SK-N-MC (cell line): ENCODE data around the gene ZDHHC14.

Experiments
- DNase-seq: peaks from one replicate; pipeline ENCODE4 v3.0.0-alpha.2; 2011; ENCODE audit warnings: low read depth, low spot score
- H3K27ac ChIP-seq: fragments of 200-600 bp; sonication (generic); 2 replicates; pipeline ENCODE4 v1.5.1; 2016; ENCODE audit warnings: mixed run types
- H3K36me3 ChIP-seq: fragments of 200-600 bp; sonication (generic); 2 replicates; pipeline ENCODE4 v1.6.1; 2017; ENCODE audit warnings: antibody characterized with exemption, low read length, mixed read lengths; ENCODE audit not compliant: insufficient read depth
- H3K4me3 ChIP-seq: fragments of 200-600 bp; sonication (generic); 2 replicates; pipeline ENCODE4 v1.5.1; 2016
- H3K9ac ChIP-seq: fragments of 200-600 bp; sonication (generic); 2 replicates; pipeline ENCODE4 v1.8.0; 2017; ENCODE audit warnings: mixed run types, mixed read lengths; ENCODE audit not compliant: insufficient read length
- H3K9me3 ChIP-seq: fragments of 200-600 bp; sonication (generic); 2 replicates; pipeline ENCODE4 v1.6.1; 2017; ENCODE audit warnings: low read depth, mild to moderate bottlenecking, antibody characterized with exemption, low read length, moderate library complexity, mixed read lengths
- EZH2 ChIP-seq: fragments of 200-600 bp; sonication (generic); IDR thresholded peaks from one replicate; pipeline ENCODE4 v1.6.1; 2017; ENCODE audit warnings: antibody characterized with exemption
- FOXP2 ChIP-seq: optimal IDR thresholded peaks from 2 replicates; pipeline ENCODE3; 2011; ENCODE audit warnings: mild to moderate bottlenecking, moderate library complexity; ENCODE audit not compliant: insufficient read depth; ENCODE audit errors: extremely low read length, control extremely low read depth
- POLR2AphosphoS5 ChIP-seq: IDR thresholded peaks from 2 replicates; pipeline ENCODE4 v1.6.1; 2012; ENCODE audit warnings: mild to moderate bottlenecking, low read depth, low read length, borderline replicate concordance

ZDHHC14 gene

DNA sequence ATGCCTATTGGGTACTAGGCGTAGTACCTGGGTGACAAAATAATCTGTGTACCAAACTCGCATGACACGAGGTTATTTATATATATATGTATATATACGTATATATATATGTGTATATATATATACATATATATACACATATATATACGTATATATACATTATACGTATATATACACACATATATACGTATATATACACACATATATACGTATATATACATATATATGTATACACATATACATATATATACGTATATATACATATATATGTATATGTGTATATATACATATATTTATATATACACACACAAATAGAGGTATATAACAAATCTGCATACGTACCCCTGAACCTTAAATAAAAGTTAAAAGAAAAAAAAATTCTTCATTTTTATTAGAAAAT lies 103.2 kb downstream of the ZDHHC14 start:
- Histone ChIP-seq H3K9ac (no peak overlapping the region), H3K9me3 (no peaks in the 10 kb centered on the region), H3K27ac (no peak overlapping the region), H3K4me3 (no peak overlapping the region), H3K36me3 (no peaks in the 10 kb centered on the region)
- TF ChIP-seq EZH2 = no peak
- no peak for TF ChIP-seq FOXP2
- TF ChIP-seq POLR2AphosphoS5 = no peak
- no peak for DNase-seq

- Histone ChIP-seq H3K36me3 (no peaks in the 10 kb centered on the region), H3K9me3 (no peaks in the 10 kb centered on the region), H3K9ac (no peak overlapping the region), H3K4me3 (no peak overlapping the region), H3K27ac (no peak overlapping the region)
- no peak for TF ChIP-seq EZH2
- TF ChIP-seq FOXP2 = no peak
- TF ChIP-seq POLR2AphosphoS5 = no peak
- no peak for DNase-seq
These were observed 105.6 kb downstream of the ZDHHC14 start for GRCh38 chr6:157486572-157486971.

GRCh38 chr6:157487110-157487773 lies 106.3 kb downstream of the ZDHHC14 start:
- Histone ChIP-seq H3K36me3 (no peaks in the 10 kb centered on the region), H3K4me3 (no peak overlapping the region), H3K27ac (no peak overlapping the region), H3K9me3 (no peaks in the 10 kb centered on the region), H3K9ac (no peak overlapping the region)
- no peak for TF ChIP-seq FOXP2
- no peak for TF ChIP-seq EZH2
- no peak for TF ChIP-seq POLR2AphosphoS5
- DNase-seq = no peak

GRCh38 chr6:157488058-157488457 lies 107.1 kb downstream of the ZDHHC14 start:
- no peaks in the 10 kb centered on the region for H3K36me3 ChIP-seq
- no peak overlapping the region for H3K27ac ChIP-seq
- no peak for DNase-seq
- H3K4me3 ChIP-seq = no peak overlapping the region
- TF ChIP-seq EZH2 = no peak
- no peak for TF ChIP-seq FOXP2
- no peak for TF ChIP-seq POLR2AphosphoS5
- no peaks in the 10 kb centered on the region for H3K9me3 ChIP-seq
- H3K9ac ChIP-seq = no peak overlapping the region

- no peaks in the 10 kb centered on the region for H3K9me3 ChIP-seq
- H3K36me3 ChIP-seq = no peaks in the 10 kb centered on the region
- DNase-seq = no peak
- TF ChIP-seq POLR2AphosphoS5 = no peak
- no peak for TF ChIP-seq EZH2
- no peak for TF ChIP-seq FOXP2
- H3K9ac ChIP-seq = no peak overlapping the region
- no peak overlapping the region for H3K27ac ChIP-seq
- no peak overlapping the region for H3K4me3 ChIP-seq
These were observed 107.7 kb downstream of the ZDHHC14 start for GRCh38 chr6:157488716-157489118.

- H3K27ac ChIP-seq = no peak overlapping the region
- no peak for TF ChIP-seq POLR2AphosphoS5
- no peaks in the 10 kb centered on the region for H3K9me3 ChIP-seq
- H3K36me3 ChIP-seq = no peaks in the 10 kb centered on the region
- DNase-seq = no peak
- H3K9ac ChIP-seq = no peak overlapping the region
- no peak overlapping the region for H3K4me3 ChIP-seq
These were observed 109.8 kb downstream of the ZDHHC14 start for GRCh38 chr6:157490611-157491269.

- DNase-seq = no peak
- Histone ChIP-seq H3K9me3 (no peaks in the 10 kb centered on the region), H3K27ac (no peak overlapping the region), H3K36me3 (no peaks in the 10 kb centered on the region), H3K9ac (no peak overlapping the region), H3K4me3 (no peak overlapping the region)
- TF ChIP-seq EZH2 = no peak
- TF ChIP-seq POLR2AphosphoS5 = no peak
- TF ChIP-seq FOXP2 = no peak
These were observed 110.7 kb downstream of the ZDHHC14 start for GRCh38 chr6:157491571-157492232.

GRCh38 chr6:157492249-157492648 lies 111.3 kb downstream of the ZDHHC14 start:
- Histone ChIP-seq H3K4me3 (no peak overlapping the region), H3K36me3 (no peaks in the 10 kb centered on the region), H3K9me3 (no peaks in the 10 kb centered on the region), H3K27ac (no peak overlapping the region), H3K9ac (no peak overlapping the region)
- TF ChIP-seq EZH2 (no peak), FOXP2 (no peak), POLR2AphosphoS5 (no peak)
- DNase-seq = no peak

DNA sequence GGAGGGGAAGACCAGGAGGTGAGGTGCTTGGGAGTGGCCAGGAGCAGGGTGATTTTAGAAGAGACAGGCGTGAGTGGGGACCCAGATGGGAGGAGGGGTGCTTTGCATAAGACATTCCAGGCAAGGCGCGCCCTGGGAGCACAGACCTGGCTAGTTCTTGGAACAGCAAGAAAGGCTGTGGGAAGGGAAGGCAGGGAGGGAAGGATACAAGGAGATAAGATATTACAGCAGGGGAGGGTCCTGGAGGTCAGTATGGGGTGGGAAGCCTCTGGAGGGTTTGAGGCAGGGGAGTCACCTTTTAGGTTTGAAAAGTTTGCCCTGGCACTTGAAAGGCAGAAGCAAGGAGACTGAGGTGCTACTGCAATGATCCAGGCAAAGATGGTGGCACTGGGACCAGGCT lies 111.8 kb downstream of the ZDHHC14 start:
- Histone ChIP-seq H3K36me3 (no peaks in the 10 kb centered on the region), H3K9ac (no peak overlapping the region), H3K4me3 (no peak overlapping the region), H3K9me3 (no peaks in the 10 kb centered on the region), H3K27ac (no peak overlapping the region)
- TF ChIP-seq FOXP2 (no peak), POLR2AphosphoS5 (no peak)
- no peak for DNase-seq
